Epithelial cell of esophagus (primary cell): Measurements from ENCODE around the gene ACTR3.
"Not testable (repeated sequence)": the region's sequence is repeated elsewhere in the genome, so short reads cannot be mapped to it uniquely, and the experiment has no call there.

Experiments used
- DNase-seq: peaks from one replicate; pipeline ENCODE4 v3.0.0; 2010; ENCODE audit warnings: low read depth
- H3K4me3 ChIP-seq: 2 replicates; pipeline ENCODE4 v1.5.1; 2011; ENCODE audit warnings: mild to moderate bottlenecking, low read length, control low read depth
- CTCF ChIP-seq: IDR thresholded peaks from 2 replicates; pipeline ENCODE4 v1.5.1; 2011; ENCODE audit warnings: low read depth, mild to moderate bottlenecking, low read length, control low read depth, inconsistent platforms; ENCODE audit not compliant: insufficient read depth; ENCODE audit errors: missing control alignments

Gene ACTR3

GRCh38 chr2:113889471-113890252 lies at the start of gene ACTR3:
Gene ACTR3, plus strand, starts transcription at chr2:113890089. Its CDS starts 191 bp downstream, at chr2:113890280.
- peak; percentile 99 for DNase-seq
- TF ChIP-seq CTCF, result no peak
- H3K4me3 ChIP-seq, result peak within 1 kb of the TSS; percentile 91

- no peak for DNase-seq
- TF ChIP-seq CTCF, result no peak
- no peak overlapping the region for H3K4me3 ChIP-seq
Measured at GRCh38 chr2:113840518-113840917, 49.4 kb upstream of the ACTR3 start.

GRCh38 chr2:113842919-113843736 lies 46.8 kb upstream of the ACTR3 start:
- H3K4me3 ChIP-seq, result no peak overlapping the region
- peak; percentile 85 for DNase-seq
- no peak for TF ChIP-seq CTCF

GRCh38 chr2:113843737-113844050 lies 46.2 kb upstream of the ACTR3 start:
- not testable (repeated sequence) for DNase-seq, H3K4me3 ChIP-seq

- TF ChIP-seq CTCF, result no peak
- H3K4me3 ChIP-seq, result no peak overlapping the region
- DNase-seq, result no peak
Measured at GRCh38 chr2:113845261-113845660, 44.6 kb upstream of the ACTR3 start.

- not testable (repeated sequence) for H3K4me3 ChIP-seq, DNase-seq
Measured at GRCh38 chr2:113845796-113846195, 44.1 kb upstream of the ACTR3 start.

GRCh38 chr2:113846429-113846828 lies 43.5 kb upstream of the ACTR3 start:
- no peak overlapping the region for H3K4me3 ChIP-seq
- no peak for DNase-seq
- no peak for TF ChIP-seq CTCF

GRCh38 chr2:113847144-113847543 lies 42.7 kb upstream of the ACTR3 start:
- H3K4me3 ChIP-seq, result no peak overlapping the region
- no peak for TF ChIP-seq CTCF
- DNase-seq, result peak; percentile 18
